ENCODE results near the gene VAV1. TPM values are rescaled to one million over a fixed set of nuclear protein-coding genes. Genes with fewer than 3 reads are reported as not detected.

VAV1 gene
- total RNA-seq, 4 donors from 2014 or later: 1.0 to 2.0 (median 1.4) TPM

DNA sequence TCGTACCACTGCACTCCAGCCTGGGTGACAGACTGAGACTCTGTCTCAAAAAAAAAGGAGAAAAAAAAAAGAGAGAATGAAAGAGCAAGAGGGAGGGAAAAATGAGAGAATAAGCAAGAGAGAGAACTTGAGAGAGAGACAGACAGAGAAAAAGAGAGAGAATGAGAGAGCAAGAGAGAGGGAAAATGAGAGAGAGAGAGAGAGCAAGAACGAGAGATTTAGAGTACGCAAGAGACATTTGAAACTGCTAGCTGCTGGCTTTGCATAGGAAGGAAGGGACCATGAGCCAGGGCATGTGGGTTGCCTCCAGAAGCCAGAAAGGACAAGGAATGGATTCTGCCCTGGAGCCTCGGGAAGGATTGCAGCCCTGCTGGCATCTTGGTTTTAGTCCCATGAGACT lies 105.3 kb downstream of the VAV1 start:
- WGBS, 2 donors: 76 to 93% methylated on average over 4 of the region's 4 CpGs
- H3K4me3 ChIP-seq (ENCODE audit: low read depth, poor library complexity, severe bottlenecking): no peak overlapping the region
- no peak for DNase-seq (ENCODE audit: low spot score in 2 of 2)
- intact Hi-C loops (cut with DNase I; ENCODE audit: low total_unique reads): no loop called here
- TF ChIP-seq, protein P1, sequence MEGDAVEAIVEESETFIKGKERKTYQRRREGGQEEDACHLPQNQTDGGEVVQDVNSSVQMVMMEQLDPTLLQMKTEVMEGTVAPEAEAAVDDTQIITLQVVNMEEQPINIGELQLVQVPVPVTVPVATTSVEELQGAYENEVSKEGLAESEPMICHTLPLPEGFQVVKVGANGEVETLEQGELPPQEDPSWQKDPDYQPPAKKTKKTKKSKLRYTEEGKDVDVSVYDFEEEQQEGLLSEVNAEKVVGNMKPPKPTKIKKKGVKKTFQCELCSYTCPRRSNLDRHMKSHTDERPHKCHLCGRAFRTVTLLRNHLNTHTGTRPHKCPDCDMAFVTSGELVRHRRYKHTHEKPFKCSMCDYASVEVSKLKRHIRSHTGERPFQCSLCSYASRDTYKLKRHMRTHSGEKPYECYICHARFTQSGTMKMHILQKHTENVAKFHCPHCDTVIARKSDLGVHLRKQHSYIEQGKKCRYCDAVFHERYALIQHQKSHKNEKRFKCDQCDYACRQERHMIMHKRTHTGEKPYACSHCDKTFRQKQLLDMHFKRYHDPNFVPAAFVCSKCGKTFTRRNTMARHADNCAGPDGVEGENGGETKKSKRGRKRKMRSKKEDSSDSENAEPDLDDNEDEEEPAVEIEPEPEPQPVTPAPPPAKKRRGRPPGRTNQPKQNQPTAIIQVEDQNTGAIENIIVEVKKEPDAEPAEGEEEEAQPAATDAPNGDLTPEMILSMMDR (IDR thresholded peaks at IDR 0.05): no peak
- no peak for TF ChIP-seq POLR2A (IDR thresholded peaks at IDR 0.05)

DNA sequence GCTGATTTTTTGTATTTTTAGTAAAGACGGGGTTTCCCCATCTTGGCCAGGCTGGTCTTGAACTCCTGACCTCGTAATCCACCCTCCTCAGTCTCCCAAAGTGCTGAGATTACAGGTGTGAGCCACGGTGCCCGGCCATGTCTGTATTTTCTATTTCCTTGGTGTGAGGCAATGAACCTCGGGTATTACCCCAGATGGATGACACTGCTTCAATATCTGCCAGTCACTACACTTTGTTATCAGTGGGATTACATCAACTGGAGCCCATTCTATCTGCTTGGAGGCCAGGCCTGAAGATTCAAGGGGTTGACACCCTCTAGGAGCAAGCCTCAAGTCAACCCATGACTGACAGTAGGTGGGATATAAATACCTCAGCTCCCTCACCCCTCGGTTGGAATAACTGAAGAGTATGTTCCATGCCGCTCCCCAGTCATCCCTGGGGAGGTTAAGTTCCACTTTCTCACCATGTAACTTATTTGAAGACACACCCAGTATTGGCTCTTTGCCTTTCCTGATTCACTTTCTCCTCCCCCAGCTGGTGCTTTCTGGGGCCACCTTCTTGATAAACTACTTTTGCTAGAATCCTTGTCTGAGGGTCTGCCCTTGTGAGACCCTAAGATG lies 113.9 kb downstream of the VAV1 start:
- DNase-seq (ENCODE audit: low spot score in 2 of 2): no peak
- intact Hi-C loops (cut with DNase I; ENCODE audit: low total_unique reads): no loop called here
- TF ChIP-seq, protein P1 (IDR thresholded peaks at IDR 0.05): no peak
- no peak for TF ChIP-seq POLR2A (IDR thresholded peaks at IDR 0.05)
- H3K4me3 ChIP-seq (ENCODE audit: low read depth, poor library complexity, severe bottlenecking): no peak overlapping the region
- WGBS, 2 donors: 79 to 87% methylated on average over 7 of the region's 7 CpGs

DNA sequence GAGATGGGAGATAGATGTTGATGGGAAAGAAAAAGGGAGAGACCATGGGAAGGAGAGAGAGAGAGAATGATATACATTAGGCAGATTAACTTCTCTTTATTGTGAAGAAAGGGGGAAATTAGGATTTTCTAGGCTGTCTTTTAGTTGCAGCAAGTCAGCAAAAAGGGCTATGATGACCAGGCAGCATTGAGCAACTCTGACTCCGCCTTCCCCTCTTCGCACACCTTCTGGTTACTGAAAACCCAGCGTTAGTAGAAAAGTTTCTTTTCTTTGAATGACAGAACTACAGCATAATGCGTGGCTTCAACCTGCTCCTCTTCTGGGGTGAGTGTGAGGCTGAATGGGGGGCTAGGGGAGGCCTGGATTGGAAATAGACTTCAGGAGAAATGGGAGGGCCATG lies 114.8 kb downstream of the VAV1 start, which contains the start of gene ADGRE1:
ADGRE1 (plus strand) TSS at position 264 of the 400 bp plus-strand sequence; CDS start at position 294, 30 bp downstream.
- intact Hi-C loops (cut with DNase I; ENCODE audit: low total_unique reads): no loop called here
- TF ChIP-seq, protein P1 (IDR thresholded peaks at IDR 0.05): no peak
- no peak for TF ChIP-seq POLR2A (IDR thresholded peaks at IDR 0.05)
- peak in 1 of 2 donors; percentile 65 for DNase-seq (ENCODE audit: low spot score in 2 of 2)
- no peak within 1 kb of the TSS for H3K4me3 ChIP-seq (ENCODE audit: low read depth, poor library complexity, severe bottlenecking)
- WGBS, 2 donors: 66 to 76% methylated on average over 4 of the region's 4 CpGs

DNA sequence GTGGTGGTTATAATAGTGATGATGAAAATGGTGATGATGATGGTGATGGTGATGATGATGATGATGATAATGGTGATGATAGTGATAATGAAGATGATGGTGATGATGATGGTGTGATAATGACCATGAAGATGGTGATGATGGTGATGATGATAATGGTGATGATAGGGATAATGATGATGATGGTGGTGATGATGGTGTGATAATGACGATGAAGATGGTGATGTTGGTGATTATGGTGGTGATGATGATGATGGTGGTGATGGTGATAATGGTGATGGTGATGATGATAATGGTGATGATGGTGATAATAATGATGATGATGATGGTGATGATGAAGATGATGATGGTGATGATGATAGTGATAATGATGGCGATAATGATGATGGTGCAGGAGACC lies 116.5 kb downstream of the VAV1 start:
- WGBS, 2 donors: 89 to 94% methylated on average over 2 of the region's 2 CpGs
- TF ChIP-seq, protein P1 (IDR thresholded peaks at IDR 0.05): no peak
- no peak for TF ChIP-seq POLR2A (IDR thresholded peaks at IDR 0.05)
- no peak overlapping the region for H3K4me3 ChIP-seq (ENCODE audit: low read depth, poor library complexity, severe bottlenecking)
- intact Hi-C loops (cut with DNase I; ENCODE audit: low total_unique reads): no loop called here
- DNase-seq (ENCODE audit: low spot score in 2 of 2): no peak

DNA sequence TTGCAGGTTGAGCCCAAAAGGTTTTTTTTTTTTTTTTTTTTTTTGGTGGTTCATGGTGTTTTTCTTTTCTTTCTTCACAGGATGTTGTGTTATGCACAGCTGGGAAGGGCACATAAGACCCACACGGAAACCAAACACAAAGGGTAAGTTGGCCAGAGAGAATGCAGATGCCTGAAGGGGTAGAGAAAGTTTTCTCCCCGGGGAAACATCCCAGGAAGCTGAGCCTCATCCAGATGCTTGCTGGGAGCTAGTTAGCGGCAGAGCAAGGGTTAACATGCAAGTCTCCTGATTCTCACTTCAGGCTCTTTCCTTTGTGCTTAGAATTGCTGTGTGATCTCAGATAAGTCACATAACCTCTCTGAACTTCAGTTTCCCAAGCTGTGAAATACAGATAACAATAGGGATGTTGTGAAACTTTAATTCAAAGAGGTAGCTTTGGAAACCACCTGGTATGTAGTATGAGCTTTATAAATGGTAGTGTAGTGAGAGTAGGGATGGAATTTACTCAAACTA lies 117.9 kb downstream of the VAV1 start:
- TF ChIP-seq POLR2A (IDR thresholded peaks at IDR 0.05): no peak
- TF ChIP-seq, protein P1 (IDR thresholded peaks at IDR 0.05): no peak
- intact Hi-C loops (cut with DNase I; ENCODE audit: low total_unique reads): no loop called here
- peak in 1 of 2 donors; percentile 10 for DNase-seq (ENCODE audit: low spot score in 2 of 2)
- WGBS, 2 donors: 50 to 55% methylated on average over 3 of the region's 3 CpGs
- H3K4me3 ChIP-seq (ENCODE audit: low read depth, poor library complexity, severe bottlenecking): no peak overlapping the region
